Mesothelial cell of epicardium (in vitro differentiated cells): ENCODE measurements around the gene SOCS4. TPM values are rescaled to one million over a fixed set of nuclear protein-coding genes. Genes with fewer than 3 reads are reported as not detected.

Source experiments
- DNase-seq, 2 experiments: peaks; one replicate each; pipeline ENCODE4 v3.0.0; 2021; ENCODE audit warnings: low spot score in 2 of 2; ENCODE audit not compliant: unreplicated experiment in 2 of 2
- H3K27ac Mint-ChIP-seq: 2 replicates; pipeline ENCODE4 v1.8.0; 2021; ENCODE audit warnings: mixed read lengths
- H3K27me3 Mint-ChIP-seq: 2 replicates; pipeline ENCODE4 v1.8.0; 2021; ENCODE audit warnings: low read depth, mixed read lengths
- H3K36me3 Mint-ChIP-seq: 2 replicates; pipeline ENCODE4 v1.8.0; 2021; ENCODE audit warnings: mixed read lengths
- H3K4me1 Mint-ChIP-seq: 2 replicates; pipeline ENCODE4 v1.8.0; 2021; ENCODE audit warnings: mixed read lengths
- H3K4me3 Mint-ChIP-seq: 2 replicates; pipeline ENCODE4 v1.8.0; 2021; ENCODE audit warnings: mild to moderate bottlenecking, moderate library complexity, mixed read lengths
- H3K9me3 Mint-ChIP-seq: 2 replicates; pipeline ENCODE4 v1.8.0; 2021; ENCODE audit warnings: mixed read lengths
- total RNA-seq: library from RNA; stranded (reverse); gene quantifications from 3 replicates; pipeline ENCODE4 v1.2.1, GENCODE V29; 2021
- TF ChIP-seq, protein P1 (sequence below): fragments of 200-600 bp; sonication (generic); IDR thresholded peaks from one replicate; pipeline ENCODE4 v1.5.0; 2021; ENCODE audit warnings: antibody characterized with exemption; ENCODE audit not compliant: unreplicated experiment

SOCS4 gene
- total RNA-seq, 1 donor from 2014 or later: 21.6 TPM

DNA sequence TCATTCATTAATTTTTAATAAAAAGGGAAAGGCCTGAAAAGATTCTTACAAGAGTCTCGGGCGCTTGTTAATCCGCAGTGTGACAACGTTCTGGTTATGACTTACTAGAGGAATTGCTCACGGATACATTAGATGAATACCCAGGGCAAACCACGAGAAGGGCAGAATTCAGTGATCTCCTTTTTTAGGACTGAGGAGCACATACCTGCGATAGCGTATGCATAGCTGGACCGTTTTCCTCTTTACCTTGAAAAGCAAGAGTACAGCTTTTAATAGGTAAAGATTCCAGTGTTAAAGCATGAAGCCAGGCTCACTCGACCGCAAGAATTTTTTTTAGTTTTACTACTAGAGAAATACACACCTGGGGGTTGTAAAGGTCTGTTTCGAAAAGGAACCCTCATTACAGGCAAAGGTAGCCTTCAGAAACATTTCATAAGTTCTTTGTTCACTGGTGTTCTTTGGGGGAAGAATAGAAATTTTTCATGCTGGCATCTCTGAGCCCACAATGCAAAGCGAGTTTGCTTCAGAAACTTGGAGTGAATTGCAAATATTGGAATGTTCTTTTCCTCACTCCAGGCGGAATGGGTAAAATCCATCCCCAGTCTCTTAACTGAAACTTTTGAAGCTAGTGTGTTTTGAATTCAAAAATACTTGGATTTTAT lies 25.4 kb downstream of the SOCS4 start:
- TF ChIP-seq, protein P1, sequence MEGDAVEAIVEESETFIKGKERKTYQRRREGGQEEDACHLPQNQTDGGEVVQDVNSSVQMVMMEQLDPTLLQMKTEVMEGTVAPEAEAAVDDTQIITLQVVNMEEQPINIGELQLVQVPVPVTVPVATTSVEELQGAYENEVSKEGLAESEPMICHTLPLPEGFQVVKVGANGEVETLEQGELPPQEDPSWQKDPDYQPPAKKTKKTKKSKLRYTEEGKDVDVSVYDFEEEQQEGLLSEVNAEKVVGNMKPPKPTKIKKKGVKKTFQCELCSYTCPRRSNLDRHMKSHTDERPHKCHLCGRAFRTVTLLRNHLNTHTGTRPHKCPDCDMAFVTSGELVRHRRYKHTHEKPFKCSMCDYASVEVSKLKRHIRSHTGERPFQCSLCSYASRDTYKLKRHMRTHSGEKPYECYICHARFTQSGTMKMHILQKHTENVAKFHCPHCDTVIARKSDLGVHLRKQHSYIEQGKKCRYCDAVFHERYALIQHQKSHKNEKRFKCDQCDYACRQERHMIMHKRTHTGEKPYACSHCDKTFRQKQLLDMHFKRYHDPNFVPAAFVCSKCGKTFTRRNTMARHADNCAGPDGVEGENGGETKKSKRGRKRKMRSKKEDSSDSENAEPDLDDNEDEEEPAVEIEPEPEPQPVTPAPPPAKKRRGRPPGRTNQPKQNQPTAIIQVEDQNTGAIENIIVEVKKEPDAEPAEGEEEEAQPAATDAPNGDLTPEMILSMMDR: no peak
- Mint-ChIP-seq H3K27ac (peak overlapping the region; percentile 98), H3K9me3 (no peaks in the 10 kb centered on the region), H3K36me3 (peaks cover 10% of the 10 kb centered on the region), H3K27me3 (no peaks in the 10 kb centered on the region), H3K4me1 (peaks cover 32% of the 10 kb centered on the region), H3K4me3 (peak overlapping the region; percentile 92)
- DNase-seq: no peak

DNA sequence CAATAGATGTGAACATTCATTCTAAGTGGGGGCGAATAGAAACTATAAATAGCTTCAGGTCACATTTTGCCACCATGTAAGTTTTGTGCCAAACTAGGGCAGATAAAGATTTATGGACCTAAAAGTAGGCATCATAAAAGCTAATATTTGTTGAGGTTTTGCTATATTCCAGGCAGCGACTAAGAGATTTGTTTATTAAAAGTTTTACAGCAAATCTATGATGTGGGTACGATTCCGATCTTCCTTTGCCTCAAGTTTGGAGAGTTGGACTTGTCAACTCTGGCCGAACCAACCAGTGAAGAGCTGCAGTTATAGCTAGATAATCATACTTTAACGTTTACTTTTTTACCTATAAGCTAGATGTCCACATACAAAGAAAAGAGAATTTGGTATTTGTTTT lies 26.0 kb downstream of the SOCS4 start:
- Mint-ChIP-seq H3K27ac (peak overlapping the region; percentile 98), H3K27me3 (no peaks in the 10 kb centered on the region), H3K4me1 (peaks cover 32% of the 10 kb centered on the region), H3K9me3 (no peaks in the 10 kb centered on the region), H3K36me3 (peaks cover 14% of the 10 kb centered on the region), H3K4me3 (peak overlapping the region; percentile 92)
- TF ChIP-seq, protein P1: no peak
- DNase-seq: no peak

DNA sequence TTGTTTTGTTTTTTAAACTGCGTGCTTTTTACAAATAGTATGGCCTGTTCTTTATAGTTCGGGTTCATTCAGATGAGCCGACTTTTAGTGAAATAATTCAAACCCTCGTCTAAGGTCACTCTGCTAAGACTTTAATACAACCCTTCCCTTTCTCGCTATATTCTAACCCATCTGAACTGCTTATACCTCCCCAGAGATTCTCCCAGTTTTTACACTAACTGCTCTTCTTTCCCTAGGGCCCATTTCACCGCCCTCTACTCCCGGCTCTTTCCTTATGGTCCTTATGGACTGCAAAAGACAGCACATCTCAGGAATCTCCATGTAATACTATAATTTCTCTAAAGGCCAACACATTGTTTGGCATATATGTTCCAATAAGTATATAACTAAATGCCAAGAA lies 26.5 kb downstream of the SOCS4 start:
- Mint-ChIP-seq H3K4me1 (peaks cover 32% of the 10 kb centered on the region), H3K27ac (peak overlapping the region; percentile 98), H3K36me3 (peaks cover 17% of the 10 kb centered on the region), H3K27me3 (no peaks in the 10 kb centered on the region), H3K9me3 (peaks cover 4% of the 10 kb centered on the region), H3K4me3 (peak overlapping the region; percentile 92)
- TF ChIP-seq, protein P1: no peak
- DNase-seq: no peak

GRCh38 chr14:55054098-55054497 lies 27.1 kb downstream of the SOCS4 start:
- TF ChIP-seq, protein P1: no peak
- Mint-ChIP-seq H3K4me1 (peaks cover 32% of the 10 kb centered on the region), H3K4me3 (no peak overlapping the region), H3K9me3 (peaks cover 4% of the 10 kb centered on the region), H3K27me3 (no peaks in the 10 kb centered on the region), H3K27ac (peak overlapping the region; percentile 50), H3K36me3 (peaks cover 17% of the 10 kb centered on the region)
- DNase-seq: no peak

GRCh38 chr14:55057919-55058318 lies 30.9 kb downstream of the SOCS4 start:
- TF ChIP-seq, protein P1: no peak
- no peak overlapping the region for H3K4me3 Mint-ChIP-seq
- no peak for DNase-seq
- no peak overlapping the region for H3K27ac Mint-ChIP-seq
- H3K9me3 Mint-ChIP-seq: peaks cover 8% of the 10 kb centered on the region
- peaks cover 18% of the 10 kb centered on the region for H3K4me1 Mint-ChIP-seq
- H3K27me3 Mint-ChIP-seq: no peaks in the 10 kb centered on the region
- H3K36me3 Mint-ChIP-seq: peaks cover 35% of the 10 kb centered on the region

DNA sequence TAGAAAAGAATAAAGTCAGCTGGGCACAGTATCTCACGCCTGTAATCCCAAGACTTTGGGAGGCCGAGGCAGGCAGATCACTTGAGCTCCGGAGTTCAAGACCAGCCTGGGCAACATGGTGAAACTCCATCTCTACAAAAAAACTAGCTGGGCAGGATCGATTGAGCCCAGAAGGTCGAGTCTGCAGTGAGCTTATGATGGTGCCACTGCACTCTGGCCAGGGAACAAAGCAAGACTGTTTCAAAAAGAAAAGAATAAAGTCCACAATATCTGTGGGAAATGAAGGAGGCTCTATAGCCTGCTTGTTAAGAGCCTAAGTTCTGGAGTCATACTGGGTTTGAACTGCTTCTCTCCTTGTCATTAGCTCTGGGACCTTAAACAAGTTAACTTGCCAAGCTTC lies 32.3 kb downstream of the SOCS4 start:
- TF ChIP-seq, protein P1: no peak
- Mint-ChIP-seq H3K27ac (no peak overlapping the region), H3K36me3 (peaks cover 38% of the 10 kb centered on the region), H3K4me3 (no peak overlapping the region), H3K9me3 (peaks cover 8% of the 10 kb centered on the region), H3K27me3 (no peaks in the 10 kb centered on the region), H3K4me1 (peaks cover 7% of the 10 kb centered on the region)
- no peak for DNase-seq
